Small intestine (tissue), 7 donors: Measurements from ENCODE around the gene ART5. TPM values are rescaled to one million over a fixed set of nuclear protein-coding genes. Genes with fewer than 3 reads are reported as not detected.
"Not testable (repeated sequence)": the region's sequence is repeated elsewhere in the genome, so short reads cannot be mapped to it uniquely, and the experiment has no call there.

ENCODE experiments used
- DNase-seq, 2 donors: peaks; one replicate each; pipeline versions ENCODE4 v3.0.0 to v3.0.0-alpha.2; 2013
- FAIRE-seq: peaks from 2 replicates; lab custom pipeline; 2012; peaks lifted over from hg19 to GRCh38; lab: Jason Lieb, UNC
- H3K27ac ChIP-seq, 3 donors: one replicate each; pipeline ENCODE4 v1.5.1; 2013; ENCODE audit warnings: low read length in 2 of 3, mild to moderate bottlenecking in 2 of 3, control low read depth in 1 of 3, inconsistent platforms in 1 of 3, low read depth in 1 of 3, moderate library complexity in 1 of 3
- H3K27me3 ChIP-seq, 3 donors: one replicate each; pipeline ENCODE4 v1.6.1; 2013; ENCODE audit warnings: low read length in 3 of 3, inconsistent platforms in 1 of 3; ENCODE audit not compliant: control insufficient read depth in 3 of 3, insufficient read depth in 3 of 3
- H3K36me3 ChIP-seq, 3 donors: one replicate each; pipeline ENCODE4 v1.6.1; 2013; ENCODE audit warnings: low read length in 3 of 3, inconsistent platforms in 1 of 3, low read depth in 1 of 3, mild to moderate bottlenecking in 1 of 3, moderate library complexity in 1 of 3; ENCODE audit not compliant: control insufficient read depth in 3 of 3, insufficient read depth in 2 of 3
- H3K4me1 ChIP-seq, 3 donors: one replicate each; pipeline ENCODE4 v1.6.1; 2013; ENCODE audit warnings: low read length in 2 of 3, inconsistent platforms in 1 of 3, low read depth in 1 of 3, mild to moderate bottlenecking in 1 of 3, moderate library complexity in 1 of 3; ENCODE audit not compliant: control insufficient read depth in 3 of 3, insufficient read depth in 2 of 3
- H3K4me3 ChIP-seq, 3 donors: one replicate each; pipeline ENCODE4 v1.5.1; 2013; ENCODE audit warnings: low read length in 3 of 3, control low read depth in 1 of 3, inconsistent platforms in 1 of 3, low read depth in 1 of 3, mild to moderate bottlenecking in 1 of 3, moderate library complexity in 1 of 3
- H3K9me3 ChIP-seq, 2 donors: one replicate each; pipeline ENCODE4 v1.6.1; 2013; ENCODE audit warnings: low read depth in 1 of 2, low read length in 1 of 2; ENCODE audit not compliant: control insufficient read depth in 2 of 2, insufficient read depth in 1 of 2
- WGBS, 3 donors: extraction: QIAGEN DNeasy Blood & Tissue Kit; methylation state at CpG; one replicate each; pipeline ENCODE4 v1.1.7; 2013; 5-methylcytosine and 5-hydroxymethylcytosine counted together
- polyA plus RNA-seq, 4 donors: library from polyadenylated mRNA; stranded (reverse) in 3 of 4; unstranded in 1 of 4; fragments of 200-250 nt in 3 of 4; fragments of 120-200 nt in 1 of 4; gene quantifications; one replicate each; pipeline versions ENCODE4 v1.2.1 to v1.2.3, GENCODE V29; 2013
- donor health status: healthy with polysubstance abuse.
- donor health status: control.
- donor health status: control.
- donor health status: Bipolar disorder and iron deficiency.
- donor health status: healthy.

Gene ART5
- polyA plus RNA-seq, 4 donors = 0.09 to 0.25 TPM; not detected in 2

DNA sequence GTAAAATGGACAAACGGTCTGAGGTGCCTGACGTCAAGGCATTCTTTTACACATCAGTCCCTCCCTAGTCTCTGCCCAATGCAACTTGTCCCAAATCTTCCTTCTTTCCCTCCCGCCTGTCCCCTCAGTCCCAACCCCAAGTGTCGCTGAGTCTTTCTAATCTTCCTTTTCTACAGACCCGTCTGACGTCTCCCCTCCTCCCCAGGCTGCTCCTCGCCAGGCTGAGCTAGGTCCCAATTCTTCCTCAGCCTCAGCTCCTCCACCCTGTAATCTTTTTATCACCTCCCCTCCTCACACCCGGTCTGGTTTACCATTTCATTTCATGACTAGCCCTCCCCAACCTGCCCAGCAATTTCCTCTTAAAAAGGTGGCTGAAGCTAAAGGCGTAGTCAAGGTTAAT, 7.6 kb upstream of the ART5 start:
- WGBS, 3 donors = 21 to 54% (median 29%) methylated on average over 9 of the region's 9 CpGs
- H3K4me1 ChIP-seq, H3K36me3 ChIP-seq, H3K9me3 ChIP-seq, H3K27ac ChIP-seq, H3K4me3 ChIP-seq, DNase-seq, FAIRE-seq: not testable (repeated sequence)
- H3K27me3 ChIP-seq = peaks cover 0 to 19% (median 2%) of the 10 kb centered on the region in 3 donors

DNA sequence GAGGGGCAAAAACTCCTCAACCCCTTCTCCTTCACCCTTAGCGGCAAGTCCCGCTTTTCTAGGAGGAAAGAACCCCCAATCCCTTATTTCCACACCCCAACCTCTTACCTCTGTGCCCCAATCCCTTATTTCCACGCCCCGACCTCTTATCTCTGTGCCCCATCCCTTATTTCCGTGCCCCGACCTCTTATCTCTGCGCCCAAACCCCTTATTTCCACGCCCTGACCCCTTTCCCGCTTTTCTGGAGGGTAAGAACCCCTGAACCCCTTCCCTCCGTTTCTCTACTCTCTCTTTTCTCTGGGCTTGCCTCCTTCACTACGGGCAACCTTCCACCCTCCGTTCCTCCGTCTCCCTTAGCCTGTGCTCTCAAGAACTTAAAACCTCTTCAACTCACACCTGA, 7.1 kb upstream of the ART5 start:
- FAIRE-seq = not testable (repeated sequence)

DNA sequence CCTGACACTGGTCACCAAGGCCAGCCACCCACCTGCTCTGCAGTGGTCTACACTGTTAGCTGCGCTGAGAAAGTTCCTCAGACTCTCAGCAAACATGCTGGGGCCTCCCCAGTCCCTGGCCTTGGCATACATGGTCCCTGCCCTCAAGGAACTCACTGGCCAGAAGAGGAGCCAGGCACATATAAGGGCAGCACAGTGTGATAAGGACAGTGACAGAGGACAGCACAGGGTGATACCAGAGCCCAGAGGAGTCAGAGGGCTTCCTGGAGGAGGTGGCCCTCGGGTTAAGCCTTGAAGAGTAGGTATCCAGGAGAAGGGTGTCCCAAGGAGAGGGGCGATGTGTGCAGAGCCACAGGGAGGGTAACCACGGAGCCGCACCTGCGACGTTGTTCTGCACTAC, 3.8 kb upstream of the ART5 start:
- no peaks in the 10 kb centered on the region for H3K36me3 ChIP-seq
- H3K27ac ChIP-seq = no peak overlapping the region
- peaks cover 0 to 23% (median 2%) of the 10 kb centered on the region in 3 donors for H3K27me3 ChIP-seq
- FAIRE-seq (no peak), DNase-seq (no peak)
- no peaks in the 10 kb centered on the region for H3K9me3 ChIP-seq
- H3K4me1 ChIP-seq = peaks cover 0 to 11% (median 2%) of the 10 kb centered on the region in 3 donors
- 49 to 87% (median 68%) methylated on average over 7 of the region's 7 CpGs for WGBS, 3 donors
- no peak overlapping the region for H3K4me3 ChIP-seq

More for the DNA sequence above, 7.1 kb upstream of the ART5 start:
- not testable (repeated sequence) for DNase-seq, H3K27ac ChIP-seq, H3K36me3 ChIP-seq, H3K4me1 ChIP-seq, H3K4me3 ChIP-seq, H3K9me3 ChIP-seq
- 48 to 79% (median 50%) methylated on average over 12 to 13 of the region's 13 CpGs for WGBS, 3 donors
- peaks cover 0 to 19% (median 2%) of the 10 kb centered on the region in 3 donors for H3K27me3 ChIP-seq

DNA sequence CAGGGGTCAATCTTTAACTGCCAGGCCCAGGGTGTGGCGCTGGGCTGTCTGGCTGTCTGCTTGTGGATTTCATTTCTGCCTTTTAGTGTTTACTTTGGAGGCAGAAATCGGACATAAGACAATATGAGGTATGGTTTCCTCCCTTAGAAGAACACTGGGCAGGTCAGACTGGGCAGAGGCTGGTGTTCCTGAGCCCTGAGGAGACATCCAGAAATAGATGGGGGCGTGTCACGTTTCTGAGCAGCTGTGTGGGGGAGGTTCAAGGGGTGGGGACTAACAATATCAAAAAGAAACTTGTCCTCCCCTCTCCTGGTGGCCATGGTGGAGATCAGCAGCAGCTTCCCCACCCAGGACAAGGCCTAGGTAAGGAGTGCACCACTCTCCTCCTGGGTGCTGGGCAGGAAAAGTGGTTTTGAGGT, 3.0 kb upstream of the ART5 start, which contains the start of gene ART1:
TSS of gene ART1 (plus strand) at position 312 of the 419 bp plus-strand sequence. CDS start 14,086 bp downstream, outside the sequence.
- peak in 1 of 2 donors; percentile 11 for DNase-seq

DNA sequence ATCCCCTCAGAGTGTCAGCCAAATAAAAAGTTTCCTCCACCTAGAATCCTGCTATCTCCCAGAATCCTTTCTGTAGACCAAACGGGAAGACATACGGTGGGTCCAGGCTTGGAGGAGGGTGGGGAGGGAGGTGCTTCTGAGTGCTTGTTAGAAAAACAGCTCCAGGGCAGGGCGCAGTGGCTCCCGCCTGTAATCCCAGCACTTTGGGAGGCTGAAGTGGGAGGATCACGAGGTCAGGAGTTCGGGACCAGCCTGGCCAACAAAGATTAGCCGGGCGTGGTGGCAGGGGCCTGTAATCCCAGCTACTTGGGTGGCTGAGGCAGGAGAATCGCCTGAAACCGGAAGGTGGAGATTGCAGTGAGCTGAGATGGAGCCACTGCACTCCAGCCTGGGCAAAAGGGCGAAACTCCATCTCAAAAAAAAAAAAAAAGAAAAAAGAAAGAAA, 1.3 kb upstream of the ART5 start:
- WGBS, 3 donors = 6 to 40% (median 37%) methylated on average over 10 to 11 of the region's 11 CpGs
- H3K27me3 ChIP-seq, H3K9me3 ChIP-seq, DNase-seq, H3K36me3 ChIP-seq, FAIRE-seq, H3K27ac ChIP-seq: not testable (repeated sequence)
- H3K4me1 ChIP-seq = peaks cover 0 to 11% (median 2%) of the 10 kb centered on the region in 3 donors
- peak overlapping the region in 1 of 3 donors; percentile 58 for H3K4me3 ChIP-seq

More for the DNA sequence above, 3.0 kb upstream of the ART5 start, which contains the start of gene ART1:
- WGBS, 3 donors = 44 to 62% (median 60%) methylated on average over 4 of the region's 4 CpGs
- Histone ChIP-seq H3K4me3 (no peak within 1 kb of the TSS), H3K36me3 (no peaks in the 10 kb centered on the region), H3K27ac (no peak within 1 kb of the TSS), H3K27me3 (peaks cover 0 to 23% (median 2%) of the 10 kb centered on the region in 3 donors), H3K4me1 (peaks cover 0 to 11% (median 2%) of the 10 kb centered on the region in 3 donors), H3K9me3 (no peaks in the 10 kb centered on the region)
- no peak for FAIRE-seq

DNA sequence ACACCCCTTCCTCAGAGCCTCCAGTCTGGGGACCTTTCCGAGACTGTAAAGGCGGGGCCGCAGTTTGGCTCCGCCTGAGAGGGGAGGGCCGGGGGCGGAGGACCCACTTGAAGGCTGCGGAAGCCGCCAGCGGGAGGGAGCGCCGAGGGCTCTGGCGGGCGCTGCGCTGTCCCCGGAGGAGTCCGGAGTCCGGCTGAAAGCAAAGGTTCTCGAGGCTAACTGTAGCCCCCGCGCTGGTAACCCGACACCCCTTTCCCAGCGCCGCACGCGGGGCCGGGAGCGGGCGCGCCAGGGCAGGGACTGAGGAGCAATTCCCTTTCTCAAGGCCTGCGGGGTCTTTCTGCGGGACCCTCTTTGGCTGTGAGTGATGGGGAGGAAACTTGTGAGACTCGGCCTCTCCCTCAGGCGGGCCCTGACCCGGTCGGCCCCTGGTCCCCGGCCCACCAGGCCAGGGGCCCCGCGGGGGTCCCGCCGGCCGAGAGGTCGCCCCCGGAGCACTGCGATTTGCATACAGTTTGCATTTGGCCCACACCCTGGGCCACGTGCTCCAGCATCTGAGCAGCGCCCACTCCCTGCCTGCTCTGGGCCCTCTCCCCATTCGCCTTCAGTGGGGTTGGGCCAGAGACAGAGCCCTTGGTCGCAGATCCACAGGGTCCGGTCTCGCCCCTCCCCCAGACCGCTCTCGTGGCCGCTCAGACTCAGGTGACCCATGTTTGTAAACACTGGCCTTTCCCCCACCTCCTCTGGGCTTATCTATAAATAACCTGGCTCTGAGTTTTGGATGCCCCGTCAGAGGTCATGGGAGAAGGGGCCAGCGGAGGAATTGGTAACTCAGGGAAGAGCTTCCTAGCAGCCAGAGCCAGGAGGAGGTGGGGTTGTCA, 519 bp upstream of the ART5 start:
- no peak overlapping the region for H3K27ac ChIP-seq
- H3K27me3 ChIP-seq = peaks cover 0 to 9% (median 2%) of the 10 kb centered on the region in 3 donors
- FAIRE-seq = no peak
- peaks cover 0 to 11% (median 2%) of the 10 kb centered on the region in 3 donors for H3K4me1 ChIP-seq
- DNase-seq = peak; percentile 68 to 79
- 1 to 4% (median 1%) methylated on average over 32 to 55 of the region's 55 CpGs for WGBS, 3 donors
- peak overlapping the region; percentile 19 to 58 (median 21) for H3K4me3 ChIP-seq
- no peaks in the 10 kb centered on the region for H3K36me3 ChIP-seq
- H3K9me3 ChIP-seq = no peaks in the 10 kb centered on the region

DNA sequence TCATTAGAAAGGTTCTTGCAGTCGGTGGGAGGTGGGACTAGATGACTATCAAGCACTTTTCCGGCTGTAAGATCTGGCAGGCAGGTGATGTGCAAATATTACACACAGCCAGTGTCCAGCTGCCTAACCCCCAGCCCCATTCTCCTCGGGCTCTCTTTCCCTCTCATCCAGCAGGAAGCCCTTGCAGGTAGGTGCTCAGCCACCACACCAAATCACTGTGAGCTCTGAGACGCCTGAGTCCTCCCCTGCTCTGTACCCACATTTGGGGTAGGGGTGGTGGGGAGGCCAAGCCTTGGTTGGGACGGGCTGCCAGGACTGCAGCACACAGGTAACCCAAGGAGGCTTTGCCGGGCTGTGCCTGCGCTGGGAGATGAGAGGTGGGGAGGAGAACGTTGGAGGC, 601 bp downstream of the ART5 start:
- Histone ChIP-seq H3K27me3 (peaks cover 0 to 6% (median 2%) of the 10 kb centered on the region in 3 donors), H3K27ac (no peak overlapping the region), H3K4me3 (no peak overlapping the region), H3K9me3 (no peaks in the 10 kb centered on the region), H3K36me3 (no peaks in the 10 kb centered on the region), H3K4me1 (peaks cover 0 to 11% (median 2%) of the 10 kb centered on the region in 3 donors)
- DNase-seq (no peak), FAIRE-seq (no peak)
- WGBS, 3 donors = 56 to 63% (median 60%) methylated on average over 8 of the region's 8 CpGs

DNA sequence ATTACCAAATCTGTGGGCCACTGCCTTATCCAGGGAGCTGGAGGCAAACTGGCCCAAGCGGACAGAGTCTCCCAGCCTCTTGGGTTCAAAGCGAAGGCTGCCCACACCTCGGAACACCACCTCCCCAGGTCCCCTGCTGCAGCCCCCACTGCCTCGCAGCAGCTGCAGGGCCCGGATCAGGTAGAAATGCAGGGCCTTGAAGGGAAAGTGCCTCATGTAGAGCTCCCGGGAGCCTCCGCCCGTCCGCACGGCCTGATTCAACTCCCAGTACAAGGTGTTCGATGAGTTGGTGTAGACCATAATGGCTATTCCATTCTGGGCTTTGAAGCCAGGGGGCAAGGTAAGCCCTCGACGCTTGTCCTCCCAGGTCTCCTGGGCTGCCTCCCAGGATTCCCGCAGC, 2.0 kb downstream of the ART5 start:
- Histone ChIP-seq H3K4me1 (peaks cover 0 to 11% (median 2%) of the 10 kb centered on the region in 3 donors), H3K27me3 (peaks cover 0 to 6% (median 0%) of the 10 kb centered on the region in 3 donors), H3K9me3 (no peaks in the 10 kb centered on the region), H3K4me3 (no peak overlapping the region), H3K27ac (no peak overlapping the region), H3K36me3 (no peaks in the 10 kb centered on the region)
- DNase-seq (no peak), FAIRE-seq (no peak)
- WGBS, 3 donors = 92 to 96% (median 95%) methylated on average over 14 of the region's 14 CpGs
